ENCODE measurements around the gene ANKRD37.

Gene ANKRD37

GRCh38 chr4:185399466-185399865, 2.8 kb downstream of the ANKRD37 start:
- Histone ChIP-seq H3K36me3 (ENCODE audit: insufficient read depth, insufficient read length, low read length) (peaks cover 22% of the 10 kb centered on the region), H3K9ac (ENCODE audit: insufficient read length, low read depth) (no peak overlapping the region), H3K4me3 (ENCODE audit: insufficient read length, low read depth) (no peak overlapping the region), H3K4me1 (ENCODE audit: insufficient read depth, insufficient read length) (no peaks in the 10 kb centered on the region), H3K27me3 (ENCODE audit: insufficient read depth, insufficient read length) (no peaks in the 10 kb centered on the region), H3K9me3 (ENCODE audit: insufficient read depth, low read length) (no peaks in the 10 kb centered on the region)
- no peak for DNase-seq (ENCODE audit: low read depth, low spot score)
- TF ChIP-seq YY1 (IDR thresholded peaks at IDR 0.05; ENCODE audit: insufficient read depth, insufficient read length) (no peak), ZNF274 (IDR thresholded peaks at IDR 0.05; ENCODE audit: low read depth, low read length) (no peak), SUZ12 (IDR thresholded peaks at IDR 0.05; ENCODE audit: extremely low read depth, insufficient read depth, insufficient read length) (no peak)

- Histone ChIP-seq H3K4me3 (ENCODE audit: insufficient read length, low read depth) (no peak overlapping the region), H3K36me3 (ENCODE audit: insufficient read depth, insufficient read length, low read length) (peaks cover 25% of the 10 kb centered on the region), H3K9ac (ENCODE audit: insufficient read length, low read depth) (no peak overlapping the region), H3K9me3 (ENCODE audit: insufficient read depth, low read length) (no peaks in the 10 kb centered on the region), H3K4me1 (ENCODE audit: insufficient read depth, insufficient read length) (no peaks in the 10 kb centered on the region), H3K27me3 (ENCODE audit: insufficient read depth, insufficient read length) (no peaks in the 10 kb centered on the region)
- TF ChIP-seq YY1 (IDR thresholded peaks at IDR 0.05; ENCODE audit: insufficient read depth, insufficient read length): no peak
- no peak for TF ChIP-seq ZNF274 (IDR thresholded peaks at IDR 0.05; ENCODE audit: low read depth, low read length)
- no peak for DNase-seq (ENCODE audit: low read depth, low spot score)
These were observed 7.4 kb downstream of the ANKRD37 start for GRCh38 chr4:185404031-185404430.

GRCh38 chr4:185405296-185405999, 8.8 kb downstream of the ANKRD37 start:
- Histone ChIP-seq H3K9me3 (ENCODE audit: insufficient read depth, low read length) (no peaks in the 10 kb centered on the region), H3K4me3 (ENCODE audit: insufficient read length, low read depth) (no peak overlapping the region), H3K4me1 (ENCODE audit: insufficient read depth, insufficient read length) (no peaks in the 10 kb centered on the region), H3K27me3 (ENCODE audit: insufficient read depth, insufficient read length) (no peaks in the 10 kb centered on the region), H3K9ac (ENCODE audit: insufficient read length, low read depth) (no peak overlapping the region), H3K36me3 (ENCODE audit: insufficient read depth, insufficient read length, low read length) (peaks cover 22% of the 10 kb centered on the region)
- no peak for DNase-seq (ENCODE audit: low read depth, low spot score)
- no peak for TF ChIP-seq YY1 (IDR thresholded peaks at IDR 0.05; ENCODE audit: insufficient read depth, insufficient read length)
- no peak for TF ChIP-seq ZNF274 (IDR thresholded peaks at IDR 0.05; ENCODE audit: low read depth, low read length)
- TF ChIP-seq SUZ12 (IDR thresholded peaks at IDR 0.05; ENCODE audit: extremely low read depth, insufficient read depth, insufficient read length): no peak

GRCh38 chr4:185408432-185408831, 11.8 kb downstream of the ANKRD37 start:
- H3K4me3 ChIP-seq (ENCODE audit: insufficient read length, low read depth): no peak overlapping the region
- no peaks in the 10 kb centered on the region for H3K27me3 ChIP-seq (ENCODE audit: insufficient read depth, insufficient read length)
- no peak overlapping the region for H3K9ac ChIP-seq (ENCODE audit: insufficient read length, low read depth)
- no peaks in the 10 kb centered on the region for H3K4me1 ChIP-seq (ENCODE audit: insufficient read depth, insufficient read length)
- no peaks in the 10 kb centered on the region for H3K9me3 ChIP-seq (ENCODE audit: insufficient read depth, low read length)
- TF ChIP-seq SUZ12 (IDR thresholded peaks at IDR 0.05; ENCODE audit: extremely low read depth, insufficient read depth, insufficient read length) (no peak), ZNF274 (IDR thresholded peaks at IDR 0.05; ENCODE audit: low read depth, low read length) (no peak), YY1 (IDR thresholded peaks at IDR 0.05; ENCODE audit: insufficient read depth, insufficient read length) (no peak)
- peaks cover 16% of the 10 kb centered on the region for H3K36me3 ChIP-seq (ENCODE audit: insufficient read depth, insufficient read length, low read length)
- no peak for DNase-seq (ENCODE audit: low read depth, low spot score)

- Histone ChIP-seq H3K27me3 (ENCODE audit: insufficient read depth, insufficient read length) (no peaks in the 10 kb centered on the region), H3K36me3 (ENCODE audit: insufficient read depth, insufficient read length, low read length) (peaks cover 17% of the 10 kb centered on the region), H3K4me1 (ENCODE audit: insufficient read depth, insufficient read length) (no peaks in the 10 kb centered on the region), H3K4me3 (ENCODE audit: insufficient read length, low read depth) (no peak overlapping the region), H3K9me3 (ENCODE audit: insufficient read depth, low read length) (no peaks in the 10 kb centered on the region), H3K9ac (ENCODE audit: insufficient read length, low read depth) (no peak overlapping the region)
- DNase-seq (ENCODE audit: low read depth, low spot score): no peak
- TF ChIP-seq SUZ12 (IDR thresholded peaks at IDR 0.05; ENCODE audit: extremely low read depth, insufficient read depth, insufficient read length) (no peak), YY1 (IDR thresholded peaks at IDR 0.05; ENCODE audit: insufficient read depth, insufficient read length) (no peak), ZNF274 (IDR thresholded peaks at IDR 0.05; ENCODE audit: low read depth, low read length) (no peak)
These were observed 15.2 kb downstream of the ANKRD37 start for GRCh38 chr4:185411849-185412248.

GRCh38 chr4:185412412-185412811, 15.8 kb downstream of the ANKRD37 start:
- Histone ChIP-seq H3K4me3 (ENCODE audit: insufficient read length, low read depth) (no peak overlapping the region), H3K9ac (ENCODE audit: insufficient read length, low read depth) (no peak overlapping the region), H3K9me3 (ENCODE audit: insufficient read depth, low read length) (no peaks in the 10 kb centered on the region), H3K36me3 (ENCODE audit: insufficient read depth, insufficient read length, low read length) (peaks cover 20% of the 10 kb centered on the region), H3K27me3 (ENCODE audit: insufficient read depth, insufficient read length) (no peaks in the 10 kb centered on the region), H3K4me1 (ENCODE audit: insufficient read depth, insufficient read length) (no peaks in the 10 kb centered on the region)
- DNase-seq (ENCODE audit: low read depth, low spot score): no peak
- no peak for TF ChIP-seq SUZ12 (IDR thresholded peaks at IDR 0.05; ENCODE audit: extremely low read depth, insufficient read depth, insufficient read length)
- TF ChIP-seq YY1 (IDR thresholded peaks at IDR 0.05; ENCODE audit: insufficient read depth, insufficient read length): no peak
- no peak for TF ChIP-seq ZNF274 (IDR thresholded peaks at IDR 0.05; ENCODE audit: low read depth, low read length)

- no peak for TF ChIP-seq ZNF274 (IDR thresholded peaks at IDR 0.05; ENCODE audit: low read depth, low read length)
- TF ChIP-seq YY1 (IDR thresholded peaks at IDR 0.05; ENCODE audit: insufficient read depth, insufficient read length): no peak
- TF ChIP-seq SUZ12 (IDR thresholded peaks at IDR 0.05; ENCODE audit: extremely low read depth, insufficient read depth, insufficient read length): no peak
- Histone ChIP-seq H3K4me3 (ENCODE audit: insufficient read length, low read depth) (no peak overlapping the region), H3K9ac (ENCODE audit: insufficient read length, low read depth) (no peak overlapping the region), H3K27me3 (ENCODE audit: insufficient read depth, insufficient read length) (no peaks in the 10 kb centered on the region), H3K4me1 (ENCODE audit: insufficient read depth, insufficient read length) (no peaks in the 10 kb centered on the region), H3K9me3 (ENCODE audit: insufficient read depth, low read length) (no peaks in the 10 kb centered on the region), H3K36me3 (ENCODE audit: insufficient read depth, insufficient read length, low read length) (peaks cover 25% of the 10 kb centered on the region)
- DNase-seq (ENCODE audit: low read depth, low spot score): no peak
These were observed 20.3 kb downstream of the ANKRD37 start for GRCh38 chr4:185416955-185417354.
